GM12878 (cell line): ENCODE measurements around the gene ANXA9. TPM values are rescaled to one million over a fixed set of nuclear protein-coding genes. Genes with fewer than 3 reads are reported as not detected.

Experiments used
- ATAC-seq: fragments of 200-7000 bp; cut with Tn5 transposase; 3 replicates; pipeline ENCODE4 v1.9.1; 2020; ENCODE audit warnings: mild to moderate bottlenecking, moderate library complexity
- BruUV-seq: library from RNA; stranded (reverse); fragments of 400-500 nt; replicated peaks from 2 replicates; lab custom pipeline; 2021; lab: Mats Ljungman, UMichigan
- CTCF ChIA-PET: fragments of 300-600 bp; sonication (Branson Sonifier 250); formaldehyde crosslinking; extraction: SDS; loops from one replicate; lab custom pipeline; 2021; ENCODE audit warnings: inconsistent platforms; lab: Yijun Ruan, JAX
- POLR2A ChIA-PET: fragments of 350-600 bp; formaldehyde crosslinking; extraction: SDS; loops from one replicate; lab custom pipeline; 2021; ENCODE audit warnings: inconsistent platforms; lab: Charles Lee
- RAD21 ChIA-PET: fragments of 300-600 bp; sonication (Branson Sonifier 250); formaldehyde crosslinking; loops from one replicate; lab custom pipeline; 2023; ENCODE audit warnings: antibody characterized with exemption; ENCODE audit not compliant: unreplicated experiment; lab: Charles Lee
- SMC1A ChIA-PET: fragments of 300-600 bp; sonication (Branson Sonifier 250); formaldehyde crosslinking; loops from one replicate; lab custom pipeline; 2023; ENCODE audit not compliant: unreplicated experiment, uncharacterized antibody; lab: Charles Lee
- DNase-seq: peaks from one replicate; pipeline ENCODE4 v3.0.0-alpha.2; 2011; ENCODE audit warnings: low read depth, low spot score
- FAIRE-seq: peaks from 3 replicates; lab custom pipeline; 2011; peaks lifted over from hg19 to GRCh38; lab: Jason Lieb, UNC
- H2AFZ ChIP-seq: 2 replicates; pipeline ENCODE4 v1.6.0; 2011; ENCODE audit warnings: low read depth, low read length, control low read depth; ENCODE audit not compliant: control insufficient read depth
- H3K27ac ChIP-seq: 2 replicates; pipeline ENCODE4 v1.5.1; 2011; ENCODE audit warnings: control low read depth; ENCODE audit not compliant: control insufficient read depth, insufficient read depth
- H3K27me3 ChIP-seq, 2 experiments: replicated peaks in 1 of 2; 2 replicates each; pipeline versions ENCODE4 v1.6.0 to v1.6.1; 2011; ENCODE audit warnings: low read length in 1 of 2; ENCODE audit not compliant: control insufficient read depth in 2 of 2, insufficient read depth in 2 of 2
- H3K36me3 ChIP-seq, 2 experiments: 2 replicates each; pipeline ENCODE4 v1.5.1; 2011; ENCODE audit warnings: low read length in 1 of 2; ENCODE audit not compliant: control insufficient read depth in 2 of 2, insufficient read depth in 2 of 2
- H3K4me1 ChIP-seq: 2 replicates; pipeline ENCODE4 v1.6.1; 2011; ENCODE audit warnings: mild to moderate bottlenecking, low read length, moderate library complexity, mixed read lengths; ENCODE audit not compliant: control insufficient read depth, insufficient read depth
- H3K4me2 ChIP-seq: 2 replicates; pipeline ENCODE4 v1.6.0; 2011; ENCODE audit warnings: control low read depth; ENCODE audit not compliant: control insufficient read depth, insufficient read depth
- H3K4me3 ChIP-seq: fragments of 200-600 bp; sonication (generic); 2 replicates; pipeline ENCODE4 v1.5.1; 2016
- H3K79me2 ChIP-seq: 2 replicates; pipeline ENCODE4 v1.6.0; 2011; ENCODE audit warnings: low read length; ENCODE audit not compliant: control insufficient read depth, insufficient read depth
- H3K9ac ChIP-seq: 2 replicates; pipeline ENCODE4 v1.8.0; 2011; ENCODE audit warnings: low read length, control low read depth, mixed read lengths; ENCODE audit not compliant: control insufficient read depth, insufficient read depth
- H3K9me3 ChIP-seq: replicated peaks from 3 replicates; pipeline ENCODE4 v1.5.1; 2011; ENCODE audit warnings: mild to moderate bottlenecking, low read length; ENCODE audit not compliant: control insufficient read depth, insufficient read depth
- H4K20me1 ChIP-seq: 2 replicates; pipeline ENCODE4 v1.6.0; 2011; ENCODE audit not compliant: control insufficient read depth, insufficient read depth
- CEBPZ ChIP-seq: fragments of 150-350 bp; IDR thresholded peaks from 2 replicates; pipeline ENCODE4 v1.6.1; 2016; ENCODE audit warnings: low read depth, low read length
- NFXL1 ChIP-seq: fragments of 450-650 bp; IDR thresholded peaks from 2 replicates; pipeline ENCODE4 v1.6.1; 2017; ENCODE audit warnings: antibody characterized with exemption, mild to moderate bottlenecking, borderline replicate concordance
- NR2C2 ChIP-seq: IDR thresholded peaks from 2 replicates; pipeline ENCODE4 v1.6.1; 2011; ENCODE audit warnings: borderline replicate concordance, low read depth; ENCODE audit not compliant: control insufficient read depth, insufficient read length
- WGBS: methylation state at CpG from one replicate; pipeline ENCODE4 v1.1.6; 2016; ENCODE audit warnings: low lambda C conversion rate; ENCODE audit not compliant: insufficient replicate concordance, insufficient coverage; ENCODE audit errors: missing lambda C conversion rate; 5-methylcytosine and 5-hydroxymethylcytosine counted together
- in situ Hi-C: fragments of 300-500 bp; cut with MboI; formaldehyde crosslinking; loops from 9 replicates; pipeline ENCODE4 v1.14.3; 2018; ENCODE audit warnings: mixed read lengths
- intact Hi-C: fragments of 100-400 bp; cut with micrococcal nuclease; formaldehyde crosslinking; loops from one replicate; pipeline ENCODE4 v1.14.2; 2022; ENCODE audit not compliant: unreplicated experiment
- polyA plus RNA-seq, 11 experiments: library from polyadenylated mRNA; depleted of rRNA in 4 of 11; unstranded in 6 of 11; stranded (reverse) in 5 of 11; fragments of >200 nt; fragmentation: Nextera tagmentation in 4 of 11; fragmentation: Illumina TruSeq in 1 of 11; extraction: Ambion mirVana in 4 of 11; extraction: Trizol in 1 of 11; gene quantifications; 1 replicate in 1 of 11; 2 replicates in 10 of 11; pipeline versions ENCODE4 v1.2.1 to v1.2.3, GENCODE V29; 2011 to 2016; ENCODE audit warnings: inconsistent platforms in 2 of 11, missing spikeins in 2 of 11, low read depth in 1 of 11
- total RNA-seq, 4 experiments: library from RNA; depleted of rRNA in 3 of 4; stranded (reverse); fragments of >200 nt in 3 of 4; fragmentation: Illumina TruSeq in 1 of 4; extraction: Trizol in 1 of 4; gene quantifications; 2 replicates each; pipeline versions ENCODE4 v1.2.1 to v1.2.3, GENCODE V29; 2013 to 2021
- TF ChIP-seq, protein P1 (sequence below): fragments of 450-650 bp; conservative IDR thresholded peaks from 2 replicates; pipeline ENCODE4 v1.6.1; 2017; ENCODE audit warnings: mild to moderate bottlenecking, moderate library complexity

Gene ANXA9
- total and polyA plus RNA-seq, 10 of the 15 experiments (the other 5 are each of a cell fraction or from before 2014, with no cell fraction given), result 0.04 to 0.43 (median 0.18) TPM; not detected in 4

DNA sequence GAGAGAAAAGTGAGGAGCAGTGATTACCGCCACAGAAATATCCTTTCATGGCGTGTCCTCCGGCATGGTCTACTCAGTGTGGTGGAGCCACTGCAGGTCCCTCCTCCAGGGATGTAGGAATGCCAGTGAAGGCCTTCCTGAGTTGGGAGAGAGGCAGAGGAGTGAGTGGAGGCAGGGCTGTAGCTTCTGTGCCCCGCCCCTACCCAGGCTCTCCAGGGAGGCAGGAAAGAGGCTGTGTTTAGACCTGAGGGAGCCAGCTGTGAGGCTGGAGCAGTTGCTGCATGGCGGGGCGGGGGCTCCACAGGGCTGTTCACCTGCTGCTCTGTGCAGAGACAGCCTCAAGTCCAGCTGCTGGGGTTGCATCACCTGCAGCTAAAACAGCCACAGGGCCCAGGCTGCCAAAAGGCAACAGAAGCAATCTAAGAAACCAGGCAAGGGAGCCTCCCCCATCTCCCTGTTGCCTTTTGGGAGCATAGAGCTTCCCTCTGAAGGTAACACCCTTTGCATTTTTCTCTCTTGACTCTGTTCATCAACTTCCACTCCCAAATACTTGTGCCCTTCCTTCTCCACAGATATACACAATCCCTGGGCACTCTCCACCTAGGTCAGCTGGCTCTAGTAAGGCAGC is 801 bp upstream of the ANXA9 start:
- no peak overlapping the region for H3K4me3 ChIP-seq
- FAIRE-seq, result no peak
- H3K9me3 ChIP-seq, result no peaks in the 10 kb centered on the region
- RAD21 ChIA-PET, result interaction anchor here (1.8 to 4.1 kb wide), 2 partner anchors 14 to 25 kb away, joined by 4 to 19 read pairs; partner anchors contain the start of gene MINDY1
- H3K27me3 ChIP-seq, result no peaks in the 10 kb centered on the region; a peak in 2 of 4 replicates
- no peak overlapping the region for H3K27ac ChIP-seq
- no peak overlapping the region for H3K9ac ChIP-seq
- 73% methylated on average over 5 of the region's 6 CpGs for WGBS
- BruUV-seq, result no TSS peak
- TF ChIP-seq NR2C2, result no peak
- no peaks in the 10 kb centered on the region for H4K20me1 ChIP-seq
- no peak overlapping the region for H2AFZ ChIP-seq
- in situ Hi-C loops (no loop called here), intact Hi-C loops (no loop called here)
- CTCF ChIA-PET, result interaction anchor here (0.7 to 15.8 kb wide), 11 partner anchors 9 to 726 kb away, joined by 3 to 252 read pairs (median 3); partner anchors contain the start of gene MINDY1
- H3K4me1 ChIP-seq, result no peaks in the 10 kb centered on the region
- DNase-seq, result no peak
- no peaks in the 10 kb centered on the region for H3K79me2 ChIP-seq
- POLR2A ChIA-PET, result no interaction called here
- H3K36me3 ChIP-seq, result no peaks in the 10 kb centered on the region
- ATAC-seq, result no peak
- H3K4me2 ChIP-seq, result no peak overlapping the region
- SMC1A ChIA-PET, result interaction anchor here (0.6 kb wide), 2 partner anchors 308 to 635 kb away, joined by 3 read pairs; no protein-coding TSS in a partner anchor

- no peaks in the 10 kb centered on the region for H3K79me2 ChIP-seq
- in situ Hi-C loops, result no loop called here
- no peaks in the 10 kb centered on the region for H4K20me1 ChIP-seq
- BruUV-seq, result no TSS peak
- TF ChIP-seq, protein P1, sequence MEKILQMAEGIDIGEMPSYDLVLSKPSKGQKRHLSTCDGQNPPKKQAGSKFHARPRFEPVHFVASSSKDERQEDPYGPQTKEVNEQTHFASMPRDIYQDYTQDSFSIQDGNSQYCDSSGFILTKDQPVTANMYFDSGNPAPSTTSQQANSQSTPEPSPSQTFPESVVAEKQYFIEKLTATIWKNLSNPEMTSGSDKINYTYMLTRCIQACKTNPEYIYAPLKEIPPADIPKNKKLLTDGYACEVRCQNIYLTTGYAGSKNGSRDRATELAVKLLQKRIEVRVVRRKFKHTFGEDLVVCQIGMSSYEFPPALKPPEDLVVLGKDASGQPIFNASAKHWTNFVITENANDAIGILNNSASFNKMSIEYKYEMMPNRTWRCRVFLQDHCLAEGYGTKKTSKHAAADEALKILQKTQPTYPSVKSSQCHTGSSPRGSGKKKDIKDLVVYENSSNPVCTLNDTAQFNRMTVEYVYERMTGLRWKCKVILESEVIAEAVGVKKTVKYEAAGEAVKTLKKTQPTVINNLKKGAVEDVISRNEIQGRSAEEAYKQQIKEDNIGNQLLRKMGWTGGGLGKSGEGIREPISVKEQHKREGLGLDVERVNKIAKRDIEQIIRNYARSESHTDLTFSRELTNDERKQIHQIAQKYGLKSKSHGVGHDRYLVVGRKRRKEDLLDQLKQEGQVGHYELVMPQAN, result no peak
- TF ChIP-seq CEBPZ (no peak), NFXL1 (no peak)
- H3K9me3 ChIP-seq, result no peaks in the 10 kb centered on the region
- no peaks in the 10 kb centered on the region for H3K4me1 ChIP-seq
- FAIRE-seq, result no peak
- no peak overlapping the region for H2AFZ ChIP-seq
- intact Hi-C loops, result no loop called here
- no peak for ATAC-seq
- RAD21 ChIA-PET, result interaction anchor here (0.6 kb wide), 1 partner anchor 66 kb away, joined by 3 read pairs; no protein-coding TSS in a partner anchor
- no peaks in the 10 kb centered on the region for H3K27me3 ChIP-seq
- SMC1A ChIA-PET, result interaction anchor here (1.5 kb wide), 1 partner anchor 10 kb away, joined by 5 read pairs; no protein-coding TSS in a partner anchor
- POLR2A ChIA-PET, result interaction anchor here (0.9 to 1.1 kb wide), 2 partner anchors 10 to 356 kb away, joined by 3 read pairs; partner anchors contain the start of gene ENSA
- no peak for DNase-seq
- no peak overlapping the region for H3K9ac ChIP-seq
- no peaks in the 10 kb centered on the region for H3K36me3 ChIP-seq
- H3K27ac ChIP-seq, result no peak overlapping the region
- no peak overlapping the region for H3K4me3 ChIP-seq
- H3K4me2 ChIP-seq, result no peak overlapping the region
- WGBS, result 0% methylated on average over 2 of the region's 2 CpGs
- CTCF ChIA-PET, result interaction anchor here (0.7 to 15.8 kb wide), 2 partner anchors 15 to 17 kb away, joined by 3 to 252 read pairs; partner anchors contain the start of gene MINDY1
Observed at GRCh38 chr1:150985179-150985825, 3.2 kb downstream of the ANXA9 start.
